GM18861 (cell line): ENCODE results near the gene QDPR.

Source experiments
- ATAC-seq: cut with Tn5 transposase; IDR thresholded peaks from one replicate; pipeline ENCODE4 v1.9.1; 2021; ENCODE audit not compliant: unreplicated experiment

QDPR gene

DNA sequence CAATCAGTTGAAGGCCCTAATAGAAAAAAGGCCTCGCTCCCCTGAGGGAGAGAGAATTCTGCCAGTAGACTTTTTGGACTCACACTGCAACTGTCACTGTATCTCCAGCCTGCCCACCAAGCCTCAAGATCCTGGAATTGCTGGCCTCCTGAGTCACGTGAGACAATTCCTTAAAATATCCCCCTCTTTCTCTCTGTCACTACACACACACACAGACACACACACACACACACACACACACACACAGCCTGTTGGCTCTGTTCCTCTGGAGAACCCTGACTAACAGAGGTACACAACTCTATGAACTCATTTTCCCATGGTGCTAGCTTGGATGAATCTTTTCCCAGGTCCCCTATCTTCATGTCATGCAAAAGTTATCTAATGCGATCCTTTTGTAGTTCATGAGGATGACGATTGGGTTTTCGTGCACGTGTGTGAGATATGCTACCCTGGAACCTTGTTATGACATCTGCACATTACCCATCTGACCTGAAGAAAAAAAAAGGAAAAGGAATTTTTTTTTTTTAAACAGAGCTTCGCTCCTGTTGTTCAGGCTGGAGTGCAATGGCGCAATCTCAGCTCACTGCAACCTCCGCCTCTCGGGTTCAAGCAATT, 16.8 kb upstream of the QDPR start:
- no peak for ATAC-seq

- no peak for ATAC-seq
These were observed 15.0 kb upstream of the QDPR start for GRCh38 chr4:17526695-17527477.

- ATAC-seq = no peak
These were observed 11.8 kb upstream of the QDPR start for GRCh38 chr4:17523662-17524061.

GRCh38 chr4:17521595-17521994, 9.7 kb upstream of the QDPR start:
- no peak for ATAC-seq

DNA sequence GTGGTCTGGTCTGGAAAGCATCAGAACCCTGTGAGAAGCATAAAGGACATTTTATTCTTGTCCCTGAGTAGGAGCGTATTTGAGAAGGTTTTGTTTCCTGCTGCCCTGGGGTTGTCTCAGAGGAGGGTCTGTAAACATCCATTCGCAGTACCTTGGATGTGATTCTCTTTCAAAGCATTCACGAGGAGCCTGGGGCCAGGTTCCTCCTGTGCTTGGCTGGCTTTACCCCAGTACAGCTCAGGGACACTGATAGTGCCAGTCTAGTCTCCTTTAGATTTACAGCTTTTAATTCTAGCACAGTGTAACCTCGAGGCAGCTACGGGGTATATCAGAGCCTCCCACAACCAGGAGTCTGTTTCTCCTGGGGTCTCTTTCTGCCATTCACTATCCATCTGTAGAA, 5.8 kb upstream of the QDPR start:
- no peak for ATAC-seq

DNA sequence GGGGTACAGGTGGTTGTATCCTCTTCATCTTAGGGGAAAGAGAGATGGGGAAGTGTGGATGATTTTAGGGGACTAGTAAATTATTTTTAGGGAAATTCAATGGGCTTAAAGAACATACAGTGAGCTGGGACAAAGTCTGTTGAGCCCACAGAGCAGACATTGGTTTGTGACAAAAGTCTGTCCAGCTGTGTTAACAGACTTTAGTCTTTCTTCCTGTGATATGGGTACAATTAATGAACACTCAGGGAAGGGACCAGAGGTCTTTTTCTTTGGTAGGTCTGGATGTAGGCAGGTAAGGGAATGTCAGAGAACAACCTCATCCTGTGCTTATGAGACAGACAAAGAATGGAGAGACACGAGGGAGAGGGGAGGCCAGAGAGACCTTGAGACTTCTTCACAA, 5.1 kb upstream of the QDPR start:
- no peak for ATAC-seq

GRCh38 chr4:17515445-17516407, 3.8 kb upstream of the QDPR start:
- no peak for ATAC-seq

DNA sequence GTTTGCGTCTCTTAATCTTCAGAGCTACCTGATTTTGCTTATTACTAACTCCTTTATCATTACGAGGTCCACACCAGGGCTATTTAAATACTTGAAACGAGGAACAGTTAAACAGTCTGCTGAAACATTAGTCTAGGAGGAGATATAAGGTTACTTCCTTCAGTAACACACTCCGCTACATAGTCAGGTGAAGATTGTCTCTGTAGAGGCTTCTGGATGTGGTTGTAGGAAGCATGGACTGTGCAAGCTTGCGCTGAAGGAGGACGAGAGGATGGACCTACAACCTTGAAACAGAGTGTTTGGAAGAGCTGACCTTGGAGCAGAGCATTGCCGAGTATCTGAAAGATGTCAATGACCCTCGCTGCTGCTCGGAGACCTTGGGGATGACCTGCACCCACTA, 3.0 kb upstream of the QDPR start, which contains the start of gene CLRN2:
CLRN2 (plus strand) TSS at position 301 of the 400 bp plus-strand sequence. CDS start 102 bp downstream, outside the sequence.
- no peak for ATAC-seq

- no peak for ATAC-seq
These were observed 1.2 kb upstream of the QDPR start for GRCh38 chr4:17512973-17513665.

DNA sequence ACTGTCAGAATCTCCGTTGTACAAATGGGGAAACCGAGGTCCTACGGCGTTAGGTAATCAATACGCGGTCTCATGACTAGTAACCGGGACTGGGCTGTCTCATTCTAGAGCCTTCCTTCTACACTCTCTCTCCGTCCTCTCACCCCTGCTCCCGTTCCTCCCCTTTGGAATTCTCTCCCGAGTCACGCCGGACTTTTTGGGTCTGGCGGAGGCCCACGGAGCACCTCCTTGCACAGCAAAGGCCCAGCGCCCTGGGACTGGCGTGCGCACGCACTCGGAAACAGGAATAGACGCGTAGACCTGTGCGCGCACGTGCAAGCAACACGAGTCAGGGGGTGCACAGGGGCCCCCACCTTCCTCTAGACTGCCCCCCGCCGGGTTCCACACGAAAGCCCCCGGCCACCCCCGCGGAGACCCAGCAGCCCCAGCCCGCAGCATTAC, 361 bp downstream of the QDPR start:
- ATAC-seq = peak; percentile 25

DNA sequence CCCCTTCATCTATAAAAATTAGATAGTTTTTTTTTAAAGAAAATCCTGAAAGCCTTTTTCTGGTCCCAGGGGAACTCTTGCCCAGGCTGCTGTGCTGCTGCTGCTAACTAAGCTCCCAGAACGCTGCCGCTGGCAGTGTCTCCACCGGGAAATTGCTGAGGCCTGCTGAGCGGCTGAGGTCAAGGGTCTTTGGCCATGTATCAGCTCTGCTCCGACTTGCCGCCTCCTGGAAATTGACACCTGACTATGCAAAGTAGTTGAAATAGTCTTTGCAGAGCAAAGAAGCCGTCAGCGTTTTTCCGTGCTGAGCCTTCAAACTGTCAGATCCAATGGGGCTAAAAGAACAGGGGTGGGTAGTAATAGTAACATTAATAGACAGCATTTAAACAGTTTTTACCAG, 839 bp downstream of the QDPR start:
- no peak for ATAC-seq

- no peak for ATAC-seq
These were observed 1.3 kb downstream of the QDPR start for GRCh38 chr4:17510582-17510981.

GRCh38 chr4:17504081-17504480, 7.8 kb downstream of the QDPR start:
- ATAC-seq = no peak

- ATAC-seq = no peak
These were observed 9.1 kb downstream of the QDPR start for GRCh38 chr4:17502756-17503155.

DNA sequence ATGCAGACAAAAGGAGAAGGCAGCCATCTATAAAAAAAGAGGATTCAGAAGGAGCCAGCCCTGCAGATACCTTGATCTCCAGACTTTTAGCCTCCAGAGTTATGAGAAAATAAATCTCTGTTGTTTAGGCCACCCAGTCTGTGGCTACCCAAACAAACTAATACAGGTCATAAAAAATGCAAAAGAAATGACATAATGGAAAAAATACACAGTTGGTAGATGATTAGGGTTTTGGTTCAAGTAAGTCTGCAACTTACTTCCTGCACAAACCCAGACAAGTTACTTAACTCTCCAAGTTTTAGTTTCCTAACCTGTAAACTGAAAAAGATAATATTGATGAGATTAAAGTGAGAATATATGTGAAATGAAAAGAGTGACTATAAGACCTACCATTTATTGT, 11.3 kb downstream of the QDPR start:
- ATAC-seq = no peak

- ATAC-seq = no peak
These were observed 13.9 kb downstream of the QDPR start for GRCh38 chr4:17497890-17498523.

DNA sequence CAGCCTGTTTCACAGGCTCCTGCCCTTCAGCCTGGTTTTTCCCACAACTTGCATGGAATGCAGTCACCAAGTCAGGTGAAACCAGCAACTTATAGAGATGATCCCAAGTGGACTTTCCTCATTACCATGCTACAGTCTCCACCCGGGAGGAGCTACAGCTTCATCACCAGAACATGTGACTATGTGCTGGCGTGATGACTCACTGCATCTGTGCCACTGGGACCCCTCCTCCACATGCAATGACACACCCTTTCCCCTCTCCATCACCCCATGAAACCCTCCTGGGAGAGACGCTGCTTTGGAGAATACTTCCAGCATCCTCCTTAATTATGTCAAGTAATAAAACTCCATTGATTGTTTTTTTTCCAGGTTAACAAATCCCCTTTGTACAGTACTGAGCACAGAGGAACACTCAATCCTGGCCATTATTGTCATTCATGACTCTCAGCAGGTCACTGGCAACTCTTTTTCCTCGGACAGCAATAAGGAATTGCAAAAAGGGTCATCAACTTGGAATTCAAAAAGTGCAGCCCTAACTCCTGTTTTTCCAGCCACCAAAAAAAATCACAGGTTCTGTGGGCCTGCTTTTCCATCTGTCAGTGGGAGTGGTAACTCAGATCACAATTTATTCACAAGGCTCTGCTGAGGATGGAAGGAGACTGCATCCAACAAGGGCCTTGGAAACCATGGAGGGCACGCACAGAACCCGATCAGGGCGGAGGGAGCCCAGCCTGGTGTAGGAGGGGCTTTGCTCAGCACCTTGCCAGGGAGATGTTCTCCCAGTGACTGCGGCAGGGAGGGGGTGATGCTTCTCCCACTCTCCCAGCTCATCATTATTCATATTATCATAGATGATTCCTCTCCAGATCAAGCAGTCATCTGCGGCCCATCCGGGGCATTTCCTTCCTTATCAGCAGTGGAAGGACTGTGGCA, 17.4 kb downstream of the QDPR start:
- no peak for ATAC-seq

- ATAC-seq = no peak
These were observed 18.3 kb downstream of the QDPR start for GRCh38 chr4:17493619-17494018.

DNA sequence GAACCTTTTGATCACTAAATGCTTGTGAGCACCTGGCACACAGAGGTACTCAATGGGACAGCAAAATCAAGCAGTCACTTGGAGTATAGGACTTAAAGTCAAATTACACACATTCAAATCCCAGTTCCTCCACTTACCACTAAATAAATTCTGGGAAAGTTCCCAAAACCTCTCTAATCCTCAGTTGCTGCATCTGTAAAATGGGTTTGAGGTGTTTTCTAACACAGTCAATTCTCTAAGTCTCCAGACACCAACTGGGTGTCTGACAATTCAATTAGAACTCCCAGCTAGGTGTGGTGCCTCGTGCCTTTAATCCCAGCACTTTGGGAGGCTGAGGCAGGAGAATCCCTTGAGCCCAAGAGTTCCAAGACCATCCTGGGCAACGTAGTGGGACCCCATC, 19.0 kb downstream of the QDPR start:
- no peak for ATAC-seq
